Tibial nerve (tissue), 4 donors: ENCODE data around the gene AP2A2.

Experiments used
- CTCF ChIP-seq, 5 experiments: fragments of 200-600 bp in 3 of 5; fragments of 450-650 bp in 2 of 5; sonication (generic) in 3 of 5; IDR thresholded peaks; one replicate each; pipeline ENCODE4 v1.5.1; 2016 to 2019; ENCODE audit warnings: antibody characterized with exemption in 5 of 5, mild to moderate bottlenecking in 3 of 5, moderate library complexity in 2 of 5
- EP300 ChIP-seq, 2 donors: sonication (generic); formaldehyde crosslinking; IDR thresholded peaks; one replicate each; pipeline ENCODE4 v1.6.1; 2017; ENCODE audit warnings: antibody characterized with exemption in 2 of 2, mild to moderate bottlenecking in 1 of 2
- POLR2A ChIP-seq, 2 donors: fragments of 450-650 bp; IDR thresholded peaks; one replicate each; pipeline ENCODE4 v1.6.1; 2017; ENCODE audit warnings: antibody characterized with exemption in 2 of 2, mild to moderate bottlenecking in 2 of 2, moderate library complexity in 2 of 2

GRCh38 chr11:968822-969221 lies 43.2 kb downstream of the AP2A2 start:
- TF ChIP-seq CTCF (IDR thresholded peaks at IDR 0.05), result no peak
- no peak for TF ChIP-seq POLR2A (IDR thresholded peaks at IDR 0.05)
- no peak for TF ChIP-seq EP300 (IDR thresholded peaks at IDR 0.05)
